ENCODE data around the gene NEK4.
"Not testable (repeated sequence)": the region's sequence is repeated elsewhere in the genome, so short reads cannot be mapped to it uniquely, and the experiment has no call there.

Gene NEK4

GRCh38 chr3:52777959-52778805 is 7.4 kb upstream of the NEK4 start:
- no peak for DNase-seq

- DNase-seq = no peak
Measured at GRCh38 chr3:52777127-52777958, 6.6 kb upstream of the NEK4 start, which contains the start of gene ITIH1. TSS of gene ITIH1 (plus strand) at chr3:52777599. CDS start at chr3:52777616, 17 bp downstream.

GRCh38 chr3:52776486-52776885 is 5.7 kb upstream of the NEK4 start:
- not testable (repeated sequence) for DNase-seq

- DNase-seq = no peak
Measured at GRCh38 chr3:52775877-52776276, 5.1 kb upstream of the NEK4 start.

GRCh38 chr3:52774901-52775864 is 4.4 kb upstream of the NEK4 start:
- DNase-seq = no peak

- DNase-seq = no peak
Measured at GRCh38 chr3:52774066-52774713, 3.5 kb upstream of the NEK4 start.

- DNase-seq = no peak
Measured at GRCh38 chr3:52773361-52774065, 2.8 kb upstream of the NEK4 start.

- DNase-seq = no peak
Measured at GRCh38 chr3:52771702-52772101, 962 bp upstream of the NEK4 start.

- no peak for DNase-seq
Measured at GRCh38 chr3:52771334-52771681, 568 bp upstream of the NEK4 start.

GRCh38 chr3:52769786-52770455 is 819 bp downstream of the NEK4 start:
- DNase-seq = no peak

- no peak for DNase-seq
Measured at GRCh38 chr3:52763466-52763865, 7.3 kb downstream of the NEK4 start.

- DNase-seq = no peak
Measured at GRCh38 chr3:52756141-52756540, 14.6 kb downstream of the NEK4 start.

- DNase-seq = no peak
Measured at GRCh38 chr3:52754373-52754772, 16.4 kb downstream of the NEK4 start.

- DNase-seq = no peak
Measured at GRCh38 chr3:52752045-52752660, 18.6 kb downstream of the NEK4 start.

GRCh38 chr3:52743721-52744120 is 27.0 kb downstream of the NEK4 start:
- DNase-seq = no peak

- no peak for DNase-seq
Measured at GRCh38 chr3:52743152-52743551, 27.6 kb downstream of the NEK4 start.

- peak in 1 of 5 donors; percentile 27 for DNase-seq
Measured at GRCh38 chr3:52742418-52743041, 28.2 kb downstream of the NEK4 start.

GRCh38 chr3:52739730-52740129 is 31.0 kb downstream of the NEK4 start:
- DNase-seq = no peak

- no peak for DNase-seq
Measured at GRCh38 chr3:52733256-52733891, 37.4 kb downstream of the NEK4 start.
